HG03354 (cell line): Measurements from ENCODE around the gene CASZ1.

Source experiments
- ATAC-seq: cut with Tn5 transposase; IDR thresholded peaks from one replicate; pipeline ENCODE4 v1.9.1; 2021; ENCODE audit warnings: mild to moderate bottlenecking; ENCODE audit not compliant: unreplicated experiment, poor library complexity, severe bottlenecking

CASZ1 gene

GRCh38 chr1:10781137-10781536 is 15.3 kb downstream of the CASZ1 start:
- ATAC-seq = no peak

GRCh38 chr1:10779841-10780240 is 16.6 kb downstream of the CASZ1 start:
- no peak for ATAC-seq

- no peak for ATAC-seq
Measured at GRCh38 chr1:10779201-10779600, 17.2 kb downstream of the CASZ1 start.

- no peak for ATAC-seq
Measured at GRCh38 chr1:10778640-10779039, 17.8 kb downstream of the CASZ1 start.

GRCh38 chr1:10777749-10778574 is 18.5 kb downstream of the CASZ1 start:
- no peak for ATAC-seq

- no peak for ATAC-seq
Measured at GRCh38 chr1:10776190-10776905, 20.1 kb downstream of the CASZ1 start.

- ATAC-seq = no peak
Measured at GRCh38 chr1:10775763-10776162, 20.7 kb downstream of the CASZ1 start.

- ATAC-seq = no peak
Measured at GRCh38 chr1:10774615-10775310, 21.7 kb downstream of the CASZ1 start.

- no peak for ATAC-seq
Measured at GRCh38 chr1:10773851-10774614, 22.4 kb downstream of the CASZ1 start.

GRCh38 chr1:10773376-10773775 is 23.1 kb downstream of the CASZ1 start:
- no peak for ATAC-seq

GRCh38 chr1:10772711-10773110 is 23.7 kb downstream of the CASZ1 start:
- ATAC-seq = no peak

- ATAC-seq = no peak
Measured at GRCh38 chr1:10771789-10772188, 24.7 kb downstream of the CASZ1 start.

- no peak for ATAC-seq
Measured at GRCh38 chr1:10768552-10768951, 27.9 kb downstream of the CASZ1 start.

- ATAC-seq = no peak
Measured at GRCh38 chr1:10767282-10767681, 29.2 kb downstream of the CASZ1 start.

GRCh38 chr1:10765734-10766478 is 30.5 kb downstream of the CASZ1 start:
- ATAC-seq = no peak

GRCh38 chr1:10765304-10765703 is 31.1 kb downstream of the CASZ1 start:
- no peak for ATAC-seq

GRCh38 chr1:10764296-10764798 is 32.1 kb downstream of the CASZ1 start:
- no peak for ATAC-seq

GRCh38 chr1:10762875-10763274 is 33.6 kb downstream of the CASZ1 start:
- no peak for ATAC-seq

GRCh38 chr1:10762153-10762523 is 34.3 kb downstream of the CASZ1 start:
- ATAC-seq = no peak
